BLaER1 (cell line): ENCODE results near the gene ZNF442.
"Not testable (repeated sequence)": the region's sequence is repeated elsewhere in the genome, so short reads cannot be mapped to it uniquely, and the experiment has no call there.

Experiments used
- H3K27ac ChIP-seq: shearing (Covaris generic); formaldehyde crosslinking; 2 replicates; pipeline ENCODE4 v1.8.1; 2022
- H3K27me3 ChIP-seq: shearing (Covaris generic); formaldehyde crosslinking; 2 replicates; pipeline ENCODE4 v1.8.1; 2022
- H3K36me3 ChIP-seq: shearing (Covaris generic); formaldehyde crosslinking; 2 replicates; pipeline ENCODE4 v1.8.1; 2022
- H3K4me1 ChIP-seq: shearing (Covaris generic); formaldehyde crosslinking; 2 replicates; pipeline ENCODE4 v1.8.1; 2022
- H3K4me2 ChIP-seq: shearing (Covaris generic); formaldehyde crosslinking; 2 replicates; pipeline ENCODE4 v1.8.1; 2022
- H3K4me3 ChIP-seq: shearing (Covaris generic); formaldehyde crosslinking; 2 replicates; pipeline ENCODE4 v1.8.1; 2022
- H3K9ac ChIP-seq: shearing (Covaris generic); formaldehyde crosslinking; 2 replicates; pipeline ENCODE4 v1.8.1; 2022
- H3K9me3 ChIP-seq: shearing (Covaris generic); formaldehyde crosslinking; 2 replicates; pipeline ENCODE4 v1.8.1; 2022
- H4K20me1 ChIP-seq: shearing (Covaris generic); formaldehyde crosslinking; 2 replicates; pipeline ENCODE4 v1.8.1; 2022
- Cebpa-rat ChIP-seq: shearing (Covaris generic); IDR thresholded peaks from 2 replicates; pipeline ENCODE4 v1.8.1; 2022

The ZNF442 gene

GRCh38 chr19:12330340-12330739 lies 35.1 kb downstream of the ZNF442 start:
- peaks cover 12% of the 10 kb centered on the region; the same call in 1 of the 2 replicates for H3K9me3 ChIP-seq
- H3K4me1 ChIP-seq = peaks cover 25% of the 10 kb centered on the region
- no peaks in the 10 kb centered on the region for H3K36me3 ChIP-seq
- H3K4me3 ChIP-seq = no peak overlapping the region
- H3K27ac ChIP-seq = no peak overlapping the region
- H3K27me3 ChIP-seq = no peaks in the 10 kb centered on the region
- no peak overlapping the region for H3K4me2 ChIP-seq
- no peaks in the 10 kb centered on the region for H4K20me1 ChIP-seq
- no peak for TF ChIP-seq Cebpa-rat
- H3K9ac ChIP-seq = no peak overlapping the region

GRCh38 chr19:12325690-12326089 lies 39.8 kb downstream of the ZNF442 start:
- H3K9ac ChIP-seq = no peak overlapping the region
- H4K20me1 ChIP-seq = no peaks in the 10 kb centered on the region
- TF ChIP-seq Cebpa-rat = no peak

GRCh38 chr19:12318782-12319413 lies 46.6 kb downstream of the ZNF442 start:
- H3K27me3 ChIP-seq = no peaks in the 10 kb centered on the region
- no peak overlapping the region for H3K4me2 ChIP-seq
- H3K4me3 ChIP-seq = no peak overlapping the region
- no peaks in the 10 kb centered on the region for H4K20me1 ChIP-seq
- no peak for TF ChIP-seq Cebpa-rat
- peaks cover 92% of the 10 kb centered on the region for H3K9me3 ChIP-seq
- H3K36me3 ChIP-seq = peaks cover 59% of the 10 kb centered on the region
- H3K27ac ChIP-seq = no peak overlapping the region
- no peak overlapping the region for H3K9ac ChIP-seq
- no peaks in the 10 kb centered on the region for H3K4me1 ChIP-seq

More at GRCh38 chr19:12325690-12326089, 39.8 kb downstream of the ZNF442 start:
- Histone ChIP-seq H3K4me1 (no peaks in the 10 kb centered on the region), H3K27me3 (no peaks in the 10 kb centered on the region), H3K36me3 (peaks cover 31% of the 10 kb centered on the region), H3K4me3 (no peak overlapping the region), H3K4me2 (no peak overlapping the region), H3K9me3 (peaks cover 58% of the 10 kb centered on the region), H3K27ac (no peak overlapping the region)

GRCh38 chr19:12314553-12314952 lies 50.9 kb downstream of the ZNF442 start:
- no peaks in the 10 kb centered on the region for H3K27me3 ChIP-seq
- H3K9me3 ChIP-seq = peaks cover 54% of the 10 kb centered on the region
- H3K36me3 ChIP-seq = peaks cover 22% of the 10 kb centered on the region
- no peak for TF ChIP-seq Cebpa-rat
- H4K20me1 ChIP-seq = no peaks in the 10 kb centered on the region
- no peak overlapping the region for H3K9ac ChIP-seq
- no peak overlapping the region for H3K4me2 ChIP-seq
- no peak overlapping the region for H3K4me3 ChIP-seq
- no peak overlapping the region for H3K27ac ChIP-seq
- H3K4me1 ChIP-seq = no peaks in the 10 kb centered on the region

- not testable (repeated sequence) for H3K27ac ChIP-seq, H3K4me1 ChIP-seq, H3K27me3 ChIP-seq, H3K4me2 ChIP-seq, H4K20me1 ChIP-seq, H3K4me3 ChIP-seq, H3K36me3 ChIP-seq, H3K9ac ChIP-seq
- peaks cover 19% of the 10 kb centered on the region for H3K9me3 ChIP-seq
Measured at GRCh38 chr19:12308891-12309290, 56.6 kb downstream of the ZNF442 start.
